Lower lobe of right lung (tissue), 2 donors: ENCODE measurements around the gene MTCH1. TPM values are rescaled to one million over a fixed set of nuclear protein-coding genes. Genes with fewer than 3 reads are reported as not detected.
A peak's percentile ranks its signal among the peaks of the same experiment; 100 is the strongest.

Source experiments
- ATAC-seq, 2 donors: fragments of 200-7000 bp; cut with Tn5 transposase; one replicate each; pipeline ENCODE4 v1.9.1; 2020 to 2022; ENCODE audit warnings: mild to moderate bottlenecking in 2 of 2, moderate library complexity in 2 of 2
- DNase-seq: peaks from one replicate; pipeline ENCODE4 v3.0.0-alpha.2; 2020
- H3K27ac ChIP-seq: fragments of 200-600 bp; one replicate; pipeline ENCODE4 v1.8.0; 2022
- H3K27me3 ChIP-seq: fragments of 200-600 bp; one replicate; pipeline ENCODE4 v1.8.0; 2022; ENCODE audit warnings: low read depth
- H3K36me3 ChIP-seq: fragments of 200-600 bp; one replicate; pipeline ENCODE4 v1.8.0; 2022; ENCODE audit warnings: mild to moderate bottlenecking
- H3K4me1 ChIP-seq: fragments of 200-600 bp; one replicate; pipeline ENCODE4 v1.8.0; 2022
- H3K4me3 ChIP-seq: fragments of 200-600 bp; one replicate; pipeline ENCODE4 v1.8.0; 2022; ENCODE audit warnings: mild to moderate bottlenecking
- H3K9me3 ChIP-seq: fragments of 200-600 bp; one replicate; pipeline ENCODE4 v1.8.0; 2022
- CTCF ChIP-seq: fragments of 200-600 bp; IDR thresholded peaks from one replicate; pipeline ENCODE4 v1.8.0; 2022; ENCODE audit warnings: antibody characterized with exemption, mild to moderate bottlenecking
- intact Hi-C: fragments of 100-400 bp; cut with DNase I; formaldehyde crosslinking; loops from one replicate; pipeline ENCODE4 v1.11.0; 2022
- long read RNA-seq: library from polyadenylated mRNA; unstranded; transcript quantifications from one replicate; pipeline ENCODE4 v2.0.0, GENCODE V29; 2021
- total RNA-seq: library from RNA; stranded (reverse); fragmentation: NEBNext Ultra II Directional; extraction: Animal tissue kit (Norgen Biotek cat#: 25700); gene quantifications from one replicate; pipeline ENCODE4 v1.2.1, GENCODE V29; 2021
- donor health status: DM: no; HTN: yes; CAD: no; lungs with severe emphysema.

MTCH1 gene, protein sequence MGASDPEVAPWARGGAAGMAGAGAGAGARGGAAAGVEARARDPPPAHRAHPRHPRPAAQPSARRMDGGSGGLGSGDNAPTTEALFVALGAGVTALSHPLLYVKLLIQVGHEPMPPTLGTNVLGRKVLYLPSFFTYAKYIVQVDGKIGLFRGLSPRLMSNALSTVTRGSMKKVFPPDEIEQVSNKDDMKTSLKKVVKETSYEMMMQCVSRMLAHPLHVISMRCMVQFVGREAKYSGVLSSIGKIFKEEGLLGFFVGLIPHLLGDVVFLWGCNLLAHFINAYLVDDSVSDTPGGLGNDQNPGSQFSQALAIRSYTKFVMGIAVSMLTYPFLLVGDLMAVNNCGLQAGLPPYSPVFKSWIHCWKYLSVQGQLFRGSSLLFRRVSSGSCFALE
- 194 TPM for total RNA-seq
- long read RNA-seq, transcript MTCH1-201 (12 exons, 2,006 nt) = major isoform, 426 of 830 reads
- long read RNA-seq, transcript MTCH1-202 (12 exons, 2,057 nt) = minor isoform, 289 of 830 reads
- long read RNA-seq, transcript MTCH1-204 (11 exons, 1,572 nt) = minor isoform, 18 of 830 reads
- long read RNA-seq, partial matches to known transcripts = 44 of 830 reads
- long read RNA-seq, other reads (novel, unspliced or antisense) = 53 of 830 reads

DNA sequence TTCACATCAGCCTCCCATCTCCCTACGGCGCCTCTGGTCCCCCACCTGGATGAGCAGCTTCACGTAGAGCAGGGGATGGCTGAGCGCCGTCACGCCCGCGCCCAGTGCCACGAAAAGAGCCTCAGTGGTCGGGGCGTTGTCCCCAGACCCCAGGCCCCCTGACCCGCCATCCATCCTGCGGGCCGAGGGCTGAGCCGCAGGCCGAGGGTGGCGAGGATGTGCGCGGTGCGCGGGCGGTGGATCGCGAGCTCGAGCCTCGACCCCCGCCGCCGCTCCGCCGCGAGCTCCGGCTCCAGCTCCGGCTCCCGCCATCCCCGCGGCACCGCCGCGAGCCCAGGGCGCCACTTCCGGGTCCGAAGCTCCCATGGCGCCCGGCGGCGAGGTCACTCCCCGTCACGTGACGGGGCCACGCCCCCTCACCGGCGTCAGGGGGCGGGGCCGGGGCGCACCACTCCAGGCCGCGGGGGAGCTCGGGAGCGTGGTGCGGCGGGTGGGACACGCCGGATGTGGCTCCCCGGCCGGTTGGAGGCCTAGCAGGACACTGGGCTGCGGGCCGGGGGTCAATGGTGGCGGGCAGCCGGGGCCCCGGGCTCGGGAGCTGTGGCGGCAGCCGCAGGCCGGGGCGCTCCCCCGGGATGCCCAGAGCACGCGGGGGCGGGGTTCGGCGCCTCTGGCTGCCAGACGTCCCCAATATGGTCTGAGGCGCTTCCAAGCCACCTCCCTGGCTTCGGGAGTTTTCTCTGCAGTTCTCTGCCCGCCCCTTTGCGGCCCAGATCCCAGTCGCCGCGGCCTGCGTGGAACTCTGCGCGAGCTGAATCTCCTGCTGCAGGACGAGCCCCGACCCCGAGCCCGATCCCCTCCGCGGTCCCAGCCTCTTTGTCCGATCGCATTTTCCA lies at the start of gene MTCH1:
Gene MTCH1 (minus strand): TSS at position 389 of the 896 bp plus-strand sequence. CDS start 23 bp downstream, at position 366.
- Histone ChIP-seq H3K27me3 (no peaks in the 10 kb centered on the region), H3K4me1 (peaks cover 45% of the 10 kb centered on the region), H3K27ac (peak within 1 kb of the TSS; percentile 98), H3K36me3 (peaks cover 6% of the 10 kb centered on the region), H3K4me3 (peak within 1 kb of the TSS; percentile 98), H3K9me3 (no peaks in the 10 kb centered on the region)
- DNase-seq = peak; percentile 93
- intact Hi-C loops = no loop called here
- peak; percentile 97 to 98 for ATAC-seq
- TF ChIP-seq CTCF = no peak

DNA sequence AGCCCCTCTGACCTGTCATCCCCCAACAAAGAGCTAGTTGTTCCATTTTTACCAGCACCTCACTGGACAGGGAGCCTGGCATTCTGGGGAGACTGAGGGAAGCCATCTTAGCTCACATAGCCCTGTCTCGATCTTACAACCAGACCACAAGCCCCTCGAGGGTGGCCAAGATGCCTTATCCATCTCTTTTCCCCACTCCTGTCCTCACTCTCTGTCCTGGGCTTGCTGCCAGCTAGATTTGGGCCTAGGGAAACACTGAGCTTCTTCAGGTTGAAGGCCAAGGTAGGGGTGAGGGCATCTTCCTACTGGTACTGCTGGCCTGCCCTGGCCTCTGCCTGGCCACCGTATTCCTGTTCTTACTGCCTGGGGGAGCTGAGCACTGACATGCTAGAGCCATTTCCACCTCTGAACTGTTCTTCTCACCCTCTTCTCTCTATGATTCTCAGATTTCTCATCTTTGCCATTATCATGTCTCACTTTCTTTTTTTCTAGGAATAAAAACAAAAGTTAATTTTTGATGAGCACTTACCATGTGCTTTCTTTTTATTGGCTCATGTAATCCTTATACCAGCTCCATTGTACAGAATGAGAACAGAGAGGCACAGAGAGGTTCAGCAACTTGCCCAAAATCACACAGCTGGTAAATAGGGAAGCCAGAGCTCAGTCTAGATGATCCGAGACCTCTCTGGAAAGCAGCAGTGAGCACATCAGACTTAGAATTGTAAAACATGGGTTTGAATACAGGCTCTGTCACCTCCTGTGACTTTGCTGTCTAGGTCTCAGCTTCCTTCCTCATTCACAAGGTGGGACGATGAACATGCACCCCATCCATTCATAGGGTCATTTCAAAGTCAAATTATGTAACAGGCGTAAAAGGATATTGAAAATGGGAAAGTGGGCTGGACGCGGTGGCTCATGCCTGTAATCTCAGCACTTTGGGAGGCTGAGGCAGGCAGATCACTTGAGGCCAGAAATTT lies 48.1 kb upstream of the MTCH1 start:
- DNase-seq (peak; percentile 19), ATAC-seq (no peak)
- H3K4me3 ChIP-seq = no peak overlapping the region
- H3K36me3 ChIP-seq = no peaks in the 10 kb centered on the region
- intact Hi-C loops = no loop called here
- peaks cover 7% of the 10 kb centered on the region for H3K4me1 ChIP-seq
- no peak overlapping the region for H3K27ac ChIP-seq
- peaks cover 5% of the 10 kb centered on the region for H3K9me3 ChIP-seq
- TF ChIP-seq CTCF = no peak
- no peaks in the 10 kb centered on the region for H3K27me3 ChIP-seq

GRCh38 chr6:37033255-37033654 lies 47.3 kb upstream of the MTCH1 start:
- ATAC-seq = peak; percentile 11 to 46
- Histone ChIP-seq H3K27me3 (no peaks in the 10 kb centered on the region), H3K36me3 (no peaks in the 10 kb centered on the region), H3K27ac (no peak overlapping the region), H3K9me3 (peaks cover 5% of the 10 kb centered on the region), H3K4me1 (peaks cover 7% of the 10 kb centered on the region), H3K4me3 (no peak overlapping the region)
- no peak for TF ChIP-seq CTCF
- intact Hi-C loops = no loop called here
- DNase-seq = peak; percentile 30

- DNase-seq (peak; percentile 19), ATAC-seq (no peak)
- no peak overlapping the region for H3K27ac ChIP-seq
- peaks cover 7% of the 10 kb centered on the region for H3K4me1 ChIP-seq
- intact Hi-C loops = no loop called here
- peaks cover 9% of the 10 kb centered on the region for H3K36me3 ChIP-seq
- no peak for TF ChIP-seq CTCF
- peaks cover 5% of the 10 kb centered on the region for H3K9me3 ChIP-seq
- no peaks in the 10 kb centered on the region for H3K27me3 ChIP-seq
- no peak overlapping the region for H3K4me3 ChIP-seq
Measured at GRCh38 chr6:37032239-37032638, 46.2 kb upstream of the MTCH1 start.
